GM19351 (cell line): ENCODE measurements around the gene APOA1.

ENCODE experiments used
- ATAC-seq: cut with Tn5 transposase; IDR thresholded peaks from one replicate; pipeline ENCODE4 v1.9.1; 2021; ENCODE audit warnings: mild to moderate bottlenecking, moderate library complexity; ENCODE audit not compliant: unreplicated experiment

The APOA1 gene

GRCh38 chr11:116837231-116838091, at the start of gene APOA1:
APOA1 (minus strand) TSS chr11:116837622; CDS start chr11:116837387, 235 bp downstream.
- ATAC-seq = no peak

GRCh38 chr11:116885951-116886655, 48.7 kb upstream of the APOA1 start:
- no peak for ATAC-seq

GRCh38 chr11:116882386-116882785, 45.0 kb upstream of the APOA1 start:
- no peak for ATAC-seq

GRCh38 chr11:116881143-116881542, 43.7 kb upstream of the APOA1 start:
- no peak for ATAC-seq

- no peak for ATAC-seq
Measured at GRCh38 chr11:116879800-116880625, 42.6 kb upstream of the APOA1 start.

GRCh38 chr11:116876656-116877055, 39.2 kb upstream of the APOA1 start:
- ATAC-seq = no peak

GRCh38 chr11:116875194-116875593, 37.8 kb upstream of the APOA1 start:
- ATAC-seq = no peak

- no peak for ATAC-seq
Measured at GRCh38 chr11:116874251-116874650, 36.8 kb upstream of the APOA1 start.

GRCh38 chr11:116873381-116873780, 36.0 kb upstream of the APOA1 start:
- ATAC-seq = no peak

- ATAC-seq = no peak
Measured at GRCh38 chr11:116871248-116871647, 33.8 kb upstream of the APOA1 start.

GRCh38 chr11:116870054-116870453, 32.6 kb upstream of the APOA1 start:
- ATAC-seq = no peak

- ATAC-seq = no peak
Measured at GRCh38 chr11:116869610-116870009, 32.2 kb upstream of the APOA1 start.

- no peak for ATAC-seq
Measured at GRCh38 chr11:116868066-116868465, 30.6 kb upstream of the APOA1 start.

- no peak for ATAC-seq
Measured at GRCh38 chr11:116867619-116868018, 30.2 kb upstream of the APOA1 start.

GRCh38 chr11:116866804-116867455, 29.5 kb upstream of the APOA1 start:
- no peak for ATAC-seq

- no peak for ATAC-seq
Measured at GRCh38 chr11:116865696-116866095, 28.3 kb upstream of the APOA1 start.

- no peak for ATAC-seq
Measured at GRCh38 chr11:116864531-116864930, 27.1 kb upstream of the APOA1 start.

GRCh38 chr11:116862951-116863350, 25.5 kb upstream of the APOA1 start:
- ATAC-seq = no peak

GRCh38 chr11:116862185-116862584, 24.8 kb upstream of the APOA1 start:
- ATAC-seq = no peak

GRCh38 chr11:116861539-116861938, 24.1 kb upstream of the APOA1 start:
- no peak for ATAC-seq

- no peak for ATAC-seq
Measured at GRCh38 chr11:116860303-116860702, 22.9 kb upstream of the APOA1 start.
